Measurements from ENCODE around the gene TMEM203. TPM values are rescaled to one million over a fixed set of nuclear protein-coding genes. Genes with fewer than 3 reads are reported as not detected.

Gene TMEM203
- total RNA-seq, 2 donors from 2014 or later: 12.0 to 35.2 TPM

DNA sequence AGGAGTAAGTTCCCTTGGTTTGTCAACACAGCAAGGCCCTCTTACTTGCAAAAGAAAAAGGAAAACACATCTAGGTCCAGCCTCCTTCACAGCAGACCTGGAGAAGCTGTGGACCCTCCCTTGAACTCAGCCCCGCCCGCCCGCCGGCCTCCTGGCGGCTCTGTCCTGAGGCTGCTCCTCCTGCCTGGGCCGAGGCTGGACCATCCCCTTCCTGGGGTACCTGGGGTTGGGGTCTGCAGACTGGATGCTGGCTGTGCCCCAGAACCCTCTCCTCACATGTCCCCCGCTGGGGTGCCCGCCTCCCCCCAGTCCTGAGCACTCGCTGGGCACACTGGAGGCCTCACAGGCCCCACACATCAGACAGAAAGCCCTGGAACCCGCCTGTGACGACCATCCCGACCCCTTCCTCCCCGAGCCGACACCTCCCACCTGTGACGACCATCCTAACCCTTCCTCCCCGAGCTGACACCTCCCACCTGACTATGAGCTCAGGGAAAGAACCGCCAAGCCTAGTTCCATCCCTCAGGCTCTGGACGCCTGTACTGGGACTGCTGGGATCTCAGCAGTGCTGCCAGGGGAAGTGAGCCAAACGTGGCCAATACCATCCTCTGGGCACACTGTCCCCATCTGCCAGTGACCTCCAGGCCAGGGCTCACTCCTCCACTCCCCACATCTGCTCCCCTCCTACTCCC is 26.4 kb downstream of the TMEM203 start:
- TF ChIP-seq, protein P1, sequence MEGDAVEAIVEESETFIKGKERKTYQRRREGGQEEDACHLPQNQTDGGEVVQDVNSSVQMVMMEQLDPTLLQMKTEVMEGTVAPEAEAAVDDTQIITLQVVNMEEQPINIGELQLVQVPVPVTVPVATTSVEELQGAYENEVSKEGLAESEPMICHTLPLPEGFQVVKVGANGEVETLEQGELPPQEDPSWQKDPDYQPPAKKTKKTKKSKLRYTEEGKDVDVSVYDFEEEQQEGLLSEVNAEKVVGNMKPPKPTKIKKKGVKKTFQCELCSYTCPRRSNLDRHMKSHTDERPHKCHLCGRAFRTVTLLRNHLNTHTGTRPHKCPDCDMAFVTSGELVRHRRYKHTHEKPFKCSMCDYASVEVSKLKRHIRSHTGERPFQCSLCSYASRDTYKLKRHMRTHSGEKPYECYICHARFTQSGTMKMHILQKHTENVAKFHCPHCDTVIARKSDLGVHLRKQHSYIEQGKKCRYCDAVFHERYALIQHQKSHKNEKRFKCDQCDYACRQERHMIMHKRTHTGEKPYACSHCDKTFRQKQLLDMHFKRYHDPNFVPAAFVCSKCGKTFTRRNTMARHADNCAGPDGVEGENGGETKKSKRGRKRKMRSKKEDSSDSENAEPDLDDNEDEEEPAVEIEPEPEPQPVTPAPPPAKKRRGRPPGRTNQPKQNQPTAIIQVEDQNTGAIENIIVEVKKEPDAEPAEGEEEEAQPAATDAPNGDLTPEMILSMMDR (IDR thresholded peaks at IDR 0.05): no peak
- Histone ChIP-seq H3K4me3 (no peak overlapping the region), H3K27ac (no peak overlapping the region), H3K36me3 (peaks cover 48% of the 10 kb centered on the region), H3K9me3 (no peaks in the 10 kb centered on the region), H3K4me1 (ENCODE audit: control insufficient read depth in 1 of 2, low read depth in 2 of 2) (no peaks in the 10 kb centered on the region), H3K27me3 (replicated peaks; ENCODE audit: insufficient read depth) (no peaks in the 10 kb centered on the region)
- no peak for DNase-seq (ENCODE audit: low spot score)
- no peak for ATAC-seq (ENCODE audit: insufficient number of reproducible peaks, low FRiP score, low read depth)

DNA sequence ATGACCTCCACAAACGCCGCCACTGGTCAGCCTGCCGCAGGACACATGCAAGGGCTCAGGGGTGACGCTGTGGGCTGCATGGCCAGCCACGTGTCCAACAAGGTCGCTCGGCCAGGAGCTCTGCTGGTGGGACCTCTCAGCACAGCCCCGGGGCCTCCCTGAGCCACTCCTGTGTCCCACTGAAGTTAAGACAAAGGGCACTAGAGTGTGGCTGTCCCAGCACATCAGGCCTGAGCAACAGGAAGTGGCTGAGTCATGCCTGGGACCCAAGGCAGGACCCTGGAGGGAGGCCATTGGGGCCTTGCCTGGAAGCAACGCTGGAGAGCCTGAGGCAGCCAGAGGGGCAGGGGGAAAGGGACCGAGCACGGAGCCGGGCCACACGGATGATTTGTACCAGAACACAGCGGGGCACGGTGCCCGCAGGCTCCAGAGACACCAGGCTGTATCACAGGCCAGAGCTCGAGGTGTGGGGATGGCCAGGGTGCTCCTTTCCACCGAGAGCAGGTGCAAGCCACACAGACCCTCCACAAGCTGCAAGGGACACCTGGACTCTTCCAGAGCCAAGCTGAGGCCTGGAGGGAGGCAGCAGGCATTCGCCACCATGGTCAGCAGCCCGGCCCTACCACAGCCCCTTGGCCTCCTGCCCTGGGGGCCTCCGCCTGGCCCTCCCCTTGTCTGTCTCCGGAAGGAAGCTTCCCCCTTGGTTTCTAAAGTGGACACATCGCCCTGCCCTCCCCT is 27.1 kb downstream of the TMEM203 start:
- no peak for DNase-seq (ENCODE audit: low spot score)
- Histone ChIP-seq H3K4me1 (ENCODE audit: control insufficient read depth in 1 of 2, low read depth in 2 of 2) (no peaks in the 10 kb centered on the region), H3K9me3 (no peaks in the 10 kb centered on the region), H3K4me3 (no peak overlapping the region), H3K27ac (no peak overlapping the region), H3K36me3 (peaks cover 41% of the 10 kb centered on the region), H3K27me3 (replicated peaks; ENCODE audit: insufficient read depth) (no peaks in the 10 kb centered on the region)
- TF ChIP-seq, protein P1 (IDR thresholded peaks at IDR 0.05): no peak
- ATAC-seq (ENCODE audit: insufficient number of reproducible peaks, low FRiP score, low read depth): no peak

DNA sequence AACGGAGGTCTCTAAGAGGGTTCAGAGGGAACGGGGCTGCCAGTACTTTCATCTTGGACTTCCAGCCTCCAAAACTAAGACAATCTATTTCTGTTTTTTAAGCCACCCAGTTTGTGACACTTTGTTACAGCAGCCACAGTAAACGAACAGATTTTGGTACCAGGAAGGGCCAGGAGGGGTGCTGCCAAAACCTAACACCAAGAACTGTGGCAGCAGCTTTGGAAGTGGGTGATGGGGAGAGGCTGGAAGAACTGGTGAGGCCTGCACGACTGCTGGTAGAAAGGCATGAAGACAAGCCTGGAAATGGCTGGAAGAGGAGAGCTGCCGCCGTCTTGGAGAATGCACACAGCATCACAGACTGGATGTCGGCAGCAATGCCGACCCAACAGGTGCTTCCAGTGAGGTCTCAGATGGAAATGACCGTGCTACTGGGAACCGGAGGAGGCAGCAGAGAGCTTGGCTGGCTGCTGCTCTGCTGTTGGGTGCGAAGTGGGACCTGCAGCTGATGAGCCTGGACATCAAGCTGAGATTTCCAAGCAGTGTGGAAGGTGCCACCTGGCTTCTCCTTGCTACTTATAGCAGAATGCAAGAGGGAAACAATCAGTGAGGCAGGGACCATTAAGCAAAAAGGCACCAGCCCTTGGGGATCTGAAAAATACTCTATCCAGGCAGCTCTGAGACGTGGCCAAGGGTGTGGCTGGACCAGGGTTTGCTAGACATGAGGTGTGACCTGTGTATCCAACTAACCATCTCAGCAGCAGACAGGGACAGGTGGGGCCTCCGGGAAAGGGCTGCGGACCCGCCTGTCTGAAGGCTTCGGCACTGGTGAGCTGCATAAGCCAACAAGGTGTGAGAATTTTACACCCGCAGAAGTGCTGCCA is 28.9 kb downstream of the TMEM203 start:
- peaks cover 23% of the 10 kb centered on the region for H3K36me3 ChIP-seq
- TF ChIP-seq, protein P1 (IDR thresholded peaks at IDR 0.05): no peak
- DNase-seq (ENCODE audit: low spot score) (no peak), ATAC-seq (ENCODE audit: insufficient number of reproducible peaks, low FRiP score, low read depth) (no peak)
- H3K4me3 ChIP-seq: no peak overlapping the region
- H3K9me3 ChIP-seq: no peaks in the 10 kb centered on the region
- no peaks in the 10 kb centered on the region for H3K4me1 ChIP-seq (ENCODE audit: control insufficient read depth in 1 of 2, low read depth in 2 of 2)
- no peaks in the 10 kb centered on the region for H3K27me3 ChIP-seq (replicated peaks; ENCODE audit: insufficient read depth)
- no peak overlapping the region for H3K27ac ChIP-seq

DNA sequence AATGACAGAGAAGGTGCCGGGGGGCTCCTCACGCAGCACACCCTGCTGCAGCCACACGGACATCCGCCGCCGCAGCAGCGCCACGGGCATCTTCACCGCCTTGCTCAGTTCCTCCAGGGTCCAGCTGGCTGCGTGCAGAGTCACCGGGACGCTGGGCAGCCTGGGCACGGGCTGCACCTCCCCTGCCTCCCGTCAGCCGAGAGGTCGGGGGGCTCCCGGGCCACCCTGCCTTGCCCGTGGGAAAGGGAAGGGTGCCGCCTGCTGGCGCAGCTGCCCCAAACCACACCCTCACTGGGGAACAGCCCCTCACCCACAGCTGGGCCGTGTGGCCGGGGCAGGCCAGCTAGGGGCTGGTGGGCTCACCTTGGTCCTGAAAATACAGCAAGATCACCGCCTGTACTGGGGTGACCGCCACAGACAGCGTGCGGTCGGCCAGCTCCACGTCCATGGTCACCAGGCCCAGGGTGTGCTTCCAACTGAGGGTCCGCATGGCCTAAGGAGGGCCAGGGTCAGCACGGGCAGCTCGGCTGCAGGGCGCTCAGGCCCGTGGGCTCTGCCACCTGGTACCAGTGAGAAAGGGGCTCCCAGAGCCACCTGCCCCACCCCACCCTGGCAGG is 30.0 kb downstream of the TMEM203 start:
- Histone ChIP-seq H3K4me3 (no peak overlapping the region), H3K4me1 (ENCODE audit: control insufficient read depth in 1 of 2, low read depth in 2 of 2) (no peaks in the 10 kb centered on the region), H3K36me3 (peaks cover 13% of the 10 kb centered on the region), H3K9me3 (no peaks in the 10 kb centered on the region), H3K27me3 (replicated peaks; ENCODE audit: insufficient read depth) (no peaks in the 10 kb centered on the region), H3K27ac (no peak overlapping the region)
- no peak for ATAC-seq (ENCODE audit: insufficient number of reproducible peaks, low FRiP score, low read depth)
- DNase-seq (ENCODE audit: low spot score): no peak
- TF ChIP-seq, protein P1 (IDR thresholded peaks at IDR 0.05): no peak
